Gastrocnemius medialis (tissue), 4 donors: ENCODE measurements around the gene DCUN1D3. TPM values are rescaled to one million over a fixed set of nuclear protein-coding genes. Genes with fewer than 3 reads are reported as not detected.
A peak's percentile ranks its signal among the peaks of the same experiment; 100 is the strongest.

Experiments
- ATAC-seq, 2 donors: fragments of 150-250 bp; one replicate each; pipeline ENCODE4 v1.9.1; 2016
- DNase-seq, 2 donors: peaks; one replicate each; pipeline ENCODE4 v3.0.0-alpha.2; 2019
- H3K27ac ChIP-seq, 4 donors: fragments of 200-600 bp; sonication (generic); 1 replicate in 1 of 4; 2 replicates in 3 of 4; pipeline ENCODE4 v1.5.1; 2016 to 2018; ENCODE audit warnings: mild to moderate bottlenecking in 2 of 4, moderate library complexity in 1 of 4
- H3K27me3 ChIP-seq, 3 donors: fragments of 200-600 bp; sonication (generic) in 2 of 3; 1 replicate in 1 of 3; 2 replicates in 2 of 3; pipeline versions ENCODE4 v1.5.1 to v1.6.0; 2016 to 2019; ENCODE audit warnings: mild to moderate bottlenecking in 1 of 3, moderate library complexity in 1 of 3
- H3K36me3 ChIP-seq, 2 donors: fragments of 200-600 bp; sonication (generic) in 1 of 2; one replicate each; pipeline ENCODE4 v1.5.1; 2017 to 2018
- H3K4me1 ChIP-seq, 2 donors: fragments of 200-600 bp; sonication (generic) in 1 of 2; one replicate each; pipeline ENCODE4 v1.5.1; 2016 to 2017; ENCODE audit warnings: mild to moderate bottlenecking in 2 of 2
- H3K4me3 ChIP-seq, 4 donors: fragments of 200-600 bp; sonication (generic) in 3 of 4; 1 replicate in 1 of 4; 2 replicates in 3 of 4; pipeline ENCODE4 v1.5.1; 2016 to 2019; ENCODE audit warnings: mild to moderate bottlenecking in 2 of 4
- H3K9me3 ChIP-seq, 3 donors: fragments of 200-600 bp; sonication (generic) in 2 of 3; 1 replicate in 1 of 3; 2 replicates in 2 of 3; pipeline ENCODE4 v1.5.1; 2016 to 2019
- POLR2A ChIP-seq, 2 donors: fragments of 450-650 bp; IDR thresholded peaks; one replicate each; pipeline ENCODE4 v1.6.1; 2017; ENCODE audit warnings: antibody characterized with exemption in 2 of 2, mild to moderate bottlenecking in 2 of 2, moderate library complexity in 2 of 2
- in situ Hi-C, 4 donors: fragments of 200-750 bp; cut with MboI; loops; one replicate each; pipeline versions ENCODE4 v1.15.0 to v1.8.0; 2017; ENCODE audit warnings: low sequenced_read_pairs in 4 of 4
- intact Hi-C: fragments of 100-400 bp; cut with DNase I; formaldehyde crosslinking; loops from one replicate; pipeline ENCODE4 v1.15.1; 2023; ENCODE audit warnings: low total_unique reads
- total RNA-seq, 4 donors: library from RNA; depleted of rRNA; stranded (reverse); fragments of >200 nt; gene quantifications; one replicate each; pipeline versions ENCODE4 v1.1.0 to v1.2.3, GENCODE V29; 2016
- TF ChIP-seq, protein P1 (sequence below), 5 experiments: fragments of 450-650 bp in 3 of 5; fragments of 200-600 bp in 2 of 5; sonication (generic) in 2 of 5; IDR thresholded peaks in 4 of 5; conservative IDR thresholded peaks in 1 of 5; 1 replicate in 4 of 5; 2 replicates in 1 of 5; pipeline ENCODE4 v1.5.1; 2016 to 2019; ENCODE audit warnings: antibody characterized with exemption in 5 of 5, mild to moderate bottlenecking in 3 of 5, moderate library complexity in 3 of 5

DCUN1D3 gene
- total RNA-seq, 4 donors from 2014 or later: 7.6 to 10.5 (median 8.3) TPM

DNA sequence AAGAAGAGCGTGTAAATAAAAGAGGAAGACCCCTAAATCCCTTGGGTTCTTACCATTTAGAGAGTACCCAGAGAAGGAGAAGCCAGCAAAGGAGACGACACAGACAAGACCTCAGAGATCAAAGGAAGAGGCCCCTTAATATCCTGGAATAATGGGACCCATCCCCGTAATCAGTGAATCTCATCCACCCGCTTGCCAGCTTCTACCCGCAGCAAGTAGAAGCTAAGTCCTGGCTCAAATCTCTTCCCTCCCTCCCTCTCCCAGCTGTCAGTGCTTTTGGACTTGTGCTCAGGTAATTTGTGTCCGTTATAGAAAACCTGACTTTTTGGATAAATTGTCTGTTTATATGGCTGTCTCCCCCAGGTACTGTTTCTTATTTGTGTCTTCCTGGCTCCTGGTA is 2.3 kb upstream of the DCUN1D3 start:
- Histone ChIP-seq H3K27ac (peak overlapping the region; percentile 93 to 97 (median 94)), H3K27me3 (no peaks in the 10 kb centered on the region), H3K36me3 (no peaks in the 10 kb centered on the region), H3K4me1 (peaks cover 39 to 72% of the 10 kb centered on the region in 2 donors), H3K4me3 (no peak overlapping the region), H3K9me3 (no peaks in the 10 kb centered on the region)
- in situ Hi-C loops: loop anchor here in 1 of 4 donors (10.0 kb wide), 1 partner anchor 1292 kb away; no protein-coding TSS in a partner anchor
- ATAC-seq: no peak
- intact Hi-C loops: loop anchor here (5.0 to 10.0 kb wide), 4 partner anchors 160 to 1348 kb away; partner anchors contain the start of genes THUMPD1 and VPS35L
- DNase-seq: no peak
- TF ChIP-seq, protein P1, sequence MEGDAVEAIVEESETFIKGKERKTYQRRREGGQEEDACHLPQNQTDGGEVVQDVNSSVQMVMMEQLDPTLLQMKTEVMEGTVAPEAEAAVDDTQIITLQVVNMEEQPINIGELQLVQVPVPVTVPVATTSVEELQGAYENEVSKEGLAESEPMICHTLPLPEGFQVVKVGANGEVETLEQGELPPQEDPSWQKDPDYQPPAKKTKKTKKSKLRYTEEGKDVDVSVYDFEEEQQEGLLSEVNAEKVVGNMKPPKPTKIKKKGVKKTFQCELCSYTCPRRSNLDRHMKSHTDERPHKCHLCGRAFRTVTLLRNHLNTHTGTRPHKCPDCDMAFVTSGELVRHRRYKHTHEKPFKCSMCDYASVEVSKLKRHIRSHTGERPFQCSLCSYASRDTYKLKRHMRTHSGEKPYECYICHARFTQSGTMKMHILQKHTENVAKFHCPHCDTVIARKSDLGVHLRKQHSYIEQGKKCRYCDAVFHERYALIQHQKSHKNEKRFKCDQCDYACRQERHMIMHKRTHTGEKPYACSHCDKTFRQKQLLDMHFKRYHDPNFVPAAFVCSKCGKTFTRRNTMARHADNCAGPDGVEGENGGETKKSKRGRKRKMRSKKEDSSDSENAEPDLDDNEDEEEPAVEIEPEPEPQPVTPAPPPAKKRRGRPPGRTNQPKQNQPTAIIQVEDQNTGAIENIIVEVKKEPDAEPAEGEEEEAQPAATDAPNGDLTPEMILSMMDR (IDR thresholded peaks at IDR 0.05 in 4 of 5, conservative IDR thresholded peaks at IDR 0.05 in 1 of 5): no peak
- no peak for TF ChIP-seq POLR2A (IDR thresholded peaks at IDR 0.05)

DNA sequence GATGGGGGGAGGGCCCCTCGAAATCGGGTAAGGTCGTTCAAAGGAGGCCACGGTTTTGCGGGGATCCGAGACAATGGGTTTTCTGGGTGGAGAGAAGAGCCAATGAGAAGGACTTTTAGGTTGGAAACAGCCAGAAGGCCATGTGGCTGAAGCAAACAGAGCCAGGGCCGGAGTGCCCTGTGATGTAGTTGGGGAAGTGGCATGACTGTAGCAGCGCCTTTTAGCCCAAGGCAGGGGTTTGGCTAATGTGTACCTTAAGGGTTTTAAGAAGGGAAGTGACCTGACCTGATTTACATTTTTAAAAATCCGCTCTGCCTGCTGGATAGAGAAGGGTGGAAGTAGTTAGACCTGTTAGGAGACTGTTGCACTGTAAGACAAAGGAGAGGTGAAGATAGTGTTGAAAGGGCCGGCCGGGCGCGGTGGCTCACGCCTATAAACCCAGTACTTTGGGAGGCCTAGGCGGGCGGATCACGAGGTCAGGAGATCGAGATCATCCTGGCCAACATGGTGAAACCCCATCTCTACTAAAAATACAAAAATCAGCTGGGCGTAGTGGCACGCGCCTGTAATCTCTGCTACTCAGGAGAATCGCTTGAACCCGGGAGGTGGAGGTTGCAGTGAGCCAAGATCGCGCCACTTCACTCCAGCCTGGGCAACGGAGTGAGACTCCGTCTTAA is 1.4 kb upstream of the DCUN1D3 start:
- TF ChIP-seq POLR2A (IDR thresholded peaks at IDR 0.05): no peak
- TF ChIP-seq, protein P1 (IDR thresholded peaks at IDR 0.05 in 4 of 5, conservative IDR thresholded peaks at IDR 0.05 in 1 of 5): no peak
- H3K36me3 ChIP-seq: no peaks in the 10 kb centered on the region
- intact Hi-C loops (loop anchor here (2.0 to 10.0 kb wide), 6 partner anchors 95 to 1395 kb away; partner anchors contain the start of genes ERI2, POLR3E, REXO5 and THUMPD1), in situ Hi-C loops (loop anchor here in 1 of 4 donors (10.0 kb wide), 1 partner anchor 1293 kb away; no protein-coding TSS in a partner anchor)
- H3K27ac ChIP-seq: peak overlapping the region; percentile 93 to 97 (median 94)
- peaks cover 31 to 72% of the 10 kb centered on the region in 2 donors for H3K4me1 ChIP-seq
- ATAC-seq: peak; percentile 14 to 35
- H3K9me3 ChIP-seq: no peaks in the 10 kb centered on the region
- no peaks in the 10 kb centered on the region for H3K27me3 ChIP-seq
- peak overlapping the region; percentile 81 to 94 (median 86) for H3K4me3 ChIP-seq
- peak; percentile 45 to 46 for DNase-seq

DNA sequence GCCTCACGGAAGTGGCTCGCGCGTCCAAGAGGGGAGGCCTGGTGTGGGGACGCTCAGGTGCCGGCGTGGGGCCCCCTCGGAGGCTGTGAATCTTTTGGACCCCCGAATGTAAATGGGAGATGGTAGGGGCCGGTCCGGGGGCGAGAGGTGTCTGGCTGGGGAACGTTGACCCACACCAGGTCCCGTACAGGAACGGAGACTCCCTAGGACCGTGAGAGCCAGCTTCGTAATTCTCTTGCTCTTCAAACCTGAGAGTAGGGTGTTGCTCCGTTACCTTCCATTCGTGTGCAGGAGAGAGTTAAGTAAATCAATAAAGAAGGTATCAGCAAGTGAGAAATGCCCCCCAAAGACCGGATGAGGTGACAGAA is 894 bp upstream of the DCUN1D3 start:
- Histone ChIP-seq H3K4me3 (peak overlapping the region; percentile 81 to 94 (median 86)), H3K9me3 (no peaks in the 10 kb centered on the region), H3K27ac (peak overlapping the region; percentile 93 to 97 (median 94)), H3K4me1 (peaks cover 25 to 68% of the 10 kb centered on the region in 2 donors), H3K36me3 (peaks cover 0 to 3% of the 10 kb centered on the region in 2 donors), H3K27me3 (no peaks in the 10 kb centered on the region)
- no peak for TF ChIP-seq POLR2A (IDR thresholded peaks at IDR 0.05)
- TF ChIP-seq, protein P1 (IDR thresholded peaks at IDR 0.05 in 4 of 5, conservative IDR thresholded peaks at IDR 0.05 in 1 of 5): no peak
- in situ Hi-C loops (loop anchor here in 1 of 4 donors (10.0 kb wide), 1 partner anchor 1294 kb away; no protein-coding TSS in a partner anchor), intact Hi-C loops (loop anchor here (2.0 to 10.0 kb wide), 6 partner anchors 94 to 1396 kb away; partner anchors contain the start of genes ERI2, POLR3E, REXO5 and THUMPD1)
- ATAC-seq: no peak
- DNase-seq: no peak

DNA sequence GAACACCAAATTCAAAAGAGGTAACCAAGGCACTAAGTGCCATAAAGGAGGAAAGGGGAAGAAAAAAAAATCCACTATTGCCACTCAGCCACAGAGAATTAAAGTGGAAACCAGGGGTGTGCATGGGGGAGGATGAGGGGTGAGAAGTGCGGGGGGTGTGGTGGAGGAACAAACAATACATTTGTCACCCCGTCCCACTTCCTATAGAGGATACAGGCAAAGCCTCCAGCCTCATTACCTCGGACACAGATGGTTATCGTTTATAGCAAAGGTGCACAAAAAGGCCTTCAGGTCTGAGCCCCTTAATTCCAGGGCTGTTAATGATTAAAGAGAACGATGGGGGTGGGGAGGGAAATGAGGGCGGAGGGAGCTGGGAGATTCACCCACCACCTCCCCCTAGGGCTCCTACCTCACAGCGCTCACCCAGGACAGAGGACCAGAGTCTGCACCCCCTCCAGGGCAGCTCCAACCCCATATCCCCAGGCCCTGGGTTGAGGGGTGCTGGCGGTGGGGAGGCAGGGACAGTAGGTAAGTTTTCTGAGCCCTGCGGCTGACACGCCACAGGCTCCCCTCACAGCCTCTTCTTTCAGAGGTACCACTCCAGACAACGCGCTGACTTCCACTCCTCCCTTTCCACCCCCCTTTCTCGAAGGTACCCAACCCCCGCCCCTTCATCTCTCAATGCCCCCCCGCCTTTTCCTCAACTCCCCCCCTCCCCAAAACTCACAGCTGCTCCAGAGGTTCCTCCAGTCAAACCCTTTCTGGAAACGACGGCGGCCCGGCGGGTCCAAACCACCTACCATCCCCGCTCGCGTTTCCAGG is 470 bp downstream of the DCUN1D3 start:
- intact Hi-C loops (loop anchor here (1.0 to 10.0 kb wide), 7 partner anchors 48 to 1397 kb away; partner anchors contain the start of genes ERI2, POLR3E, REXO5 and THUMPD1), in situ Hi-C loops (loop anchor here in 1 of 4 donors (10.0 kb wide), 1 partner anchor 1295 kb away; no protein-coding TSS in a partner anchor)
- Histone ChIP-seq H3K27me3 (no peaks in the 10 kb centered on the region), H3K9me3 (no peaks in the 10 kb centered on the region), H3K36me3 (peaks cover 0 to 6% of the 10 kb centered on the region in 2 donors), H3K4me1 (peaks cover 24 to 54% of the 10 kb centered on the region in 2 donors), H3K4me3 (peak overlapping the region; percentile 81 to 94 (median 86)), H3K27ac (peak overlapping the region; percentile 93 to 97 (median 94))
- ATAC-seq (no peak), DNase-seq (no peak)
- TF ChIP-seq POLR2A (IDR thresholded peaks at IDR 0.05): no peak
- TF ChIP-seq, protein P1 (IDR thresholded peaks at IDR 0.05 in 4 of 5, conservative IDR thresholded peaks at IDR 0.05 in 1 of 5): no peak
